Measurements from ENCODE around the gene FOXP2. TPM values are rescaled to one million over a fixed set of nuclear protein-coding genes. Genes with fewer than 3 reads are reported as not detected.

FOXP2 gene
- total RNA-seq, 1 donor from 2014 or later: 10.1 TPM

GRCh38 chr7:114703677-114704076 is 289.1 kb downstream of the FOXP2 start:
- intact Hi-C loops (cut with DNase I): no loop called here

GRCh38 chr7:114708646-114709045 is 294.0 kb downstream of the FOXP2 start:
- intact Hi-C loops (cut with DNase I): no loop called here
- ATAC-seq (no peak), DNase-seq (no peak)

More at GRCh38 chr7:114703677-114704076, 289.1 kb downstream of the FOXP2 start:
- no peak overlapping the region for H3K4me3 ChIP-seq
- H3K9me3 ChIP-seq: no peaks in the 10 kb centered on the region
- H3K4me1 ChIP-seq: no peaks in the 10 kb centered on the region
- ATAC-seq: no peak
- no peak overlapping the region for H3K27ac ChIP-seq
- no peaks in the 10 kb centered on the region for H3K36me3 ChIP-seq
- H3K27me3 ChIP-seq (ENCODE audit: low read depth): no peaks in the 10 kb centered on the region
- no peak for DNase-seq
- TF ChIP-seq, protein P1, sequence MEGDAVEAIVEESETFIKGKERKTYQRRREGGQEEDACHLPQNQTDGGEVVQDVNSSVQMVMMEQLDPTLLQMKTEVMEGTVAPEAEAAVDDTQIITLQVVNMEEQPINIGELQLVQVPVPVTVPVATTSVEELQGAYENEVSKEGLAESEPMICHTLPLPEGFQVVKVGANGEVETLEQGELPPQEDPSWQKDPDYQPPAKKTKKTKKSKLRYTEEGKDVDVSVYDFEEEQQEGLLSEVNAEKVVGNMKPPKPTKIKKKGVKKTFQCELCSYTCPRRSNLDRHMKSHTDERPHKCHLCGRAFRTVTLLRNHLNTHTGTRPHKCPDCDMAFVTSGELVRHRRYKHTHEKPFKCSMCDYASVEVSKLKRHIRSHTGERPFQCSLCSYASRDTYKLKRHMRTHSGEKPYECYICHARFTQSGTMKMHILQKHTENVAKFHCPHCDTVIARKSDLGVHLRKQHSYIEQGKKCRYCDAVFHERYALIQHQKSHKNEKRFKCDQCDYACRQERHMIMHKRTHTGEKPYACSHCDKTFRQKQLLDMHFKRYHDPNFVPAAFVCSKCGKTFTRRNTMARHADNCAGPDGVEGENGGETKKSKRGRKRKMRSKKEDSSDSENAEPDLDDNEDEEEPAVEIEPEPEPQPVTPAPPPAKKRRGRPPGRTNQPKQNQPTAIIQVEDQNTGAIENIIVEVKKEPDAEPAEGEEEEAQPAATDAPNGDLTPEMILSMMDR (IDR thresholded peaks at IDR 0.05): no peak

DNA sequence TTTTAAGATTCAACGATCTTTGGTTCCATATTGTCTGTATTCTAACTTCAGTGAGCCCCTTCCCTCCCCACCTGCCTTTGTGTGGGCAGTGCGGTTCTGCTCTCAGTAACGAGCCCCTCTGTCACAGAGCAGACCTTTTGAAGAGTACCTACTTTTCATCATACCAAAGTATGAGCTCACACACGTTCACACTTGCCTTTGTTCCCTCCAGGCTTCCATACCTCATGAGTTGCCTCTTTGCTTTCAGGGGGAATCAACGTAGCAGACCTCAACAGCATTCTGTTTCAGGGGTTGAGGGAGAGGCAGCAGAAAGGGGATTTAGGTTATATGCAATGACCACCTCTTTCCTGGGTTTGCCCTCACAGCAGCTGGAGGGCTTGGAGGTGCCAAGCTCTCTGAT is 295.9 kb downstream of the FOXP2 start:
- H3K36me3 ChIP-seq: no peaks in the 10 kb centered on the region
- no peaks in the 10 kb centered on the region for H3K27me3 ChIP-seq (ENCODE audit: low read depth)
- ATAC-seq (no peak), DNase-seq (no peak)
- H3K4me1 ChIP-seq: no peaks in the 10 kb centered on the region
- intact Hi-C loops (cut with DNase I): no loop called here
- no peaks in the 10 kb centered on the region for H3K9me3 ChIP-seq
- H3K4me3 ChIP-seq: no peak overlapping the region
- TF ChIP-seq, protein P1 (IDR thresholded peaks at IDR 0.05): no peak
- H3K27ac ChIP-seq: no peak overlapping the region

More at GRCh38 chr7:114708646-114709045, 294.0 kb downstream of the FOXP2 start:
- Histone ChIP-seq H3K27me3 (ENCODE audit: low read depth) (no peaks in the 10 kb centered on the region), H3K4me3 (no peak overlapping the region), H3K36me3 (no peaks in the 10 kb centered on the region), H3K4me1 (no peaks in the 10 kb centered on the region), H3K9me3 (no peaks in the 10 kb centered on the region), H3K27ac (no peak overlapping the region)
- TF ChIP-seq, protein P1 (IDR thresholded peaks at IDR 0.05): no peak

DNA sequence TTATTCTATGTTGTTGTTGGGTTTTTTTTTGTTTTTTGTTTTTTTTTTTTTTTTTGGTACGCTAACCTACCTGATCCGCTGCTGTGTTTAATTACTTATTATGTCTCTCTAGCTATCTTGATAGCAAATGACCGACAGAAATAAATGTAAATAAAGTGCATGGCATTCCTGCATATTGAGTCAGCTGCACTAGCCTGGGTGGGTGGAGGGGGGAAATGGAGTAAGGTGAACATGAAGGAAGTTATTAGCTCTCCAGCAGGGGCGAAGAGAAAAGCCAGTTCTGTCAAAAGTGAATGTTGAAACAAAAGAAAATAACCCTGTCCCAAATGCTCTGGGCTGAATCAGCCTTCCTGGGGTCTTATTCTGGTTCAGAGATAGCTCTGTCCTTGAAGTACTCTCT is 296.6 kb downstream of the FOXP2 start:
- TF ChIP-seq, protein P1 (IDR thresholded peaks at IDR 0.05): no peak
- no peak for ATAC-seq
- H3K27me3 ChIP-seq (ENCODE audit: low read depth): no peaks in the 10 kb centered on the region
- no peaks in the 10 kb centered on the region for H3K36me3 ChIP-seq
- H3K9me3 ChIP-seq: no peaks in the 10 kb centered on the region
- H3K27ac ChIP-seq: no peak overlapping the region
- no peaks in the 10 kb centered on the region for H3K4me1 ChIP-seq
- intact Hi-C loops (cut with DNase I): no loop called here
- no peak overlapping the region for H3K4me3 ChIP-seq
- no peak for DNase-seq

- ATAC-seq: no peak
- intact Hi-C loops (cut with DNase I): no loop called here
- DNase-seq: no peak
- TF ChIP-seq, protein P1 (IDR thresholded peaks at IDR 0.05): no peak
- no peaks in the 10 kb centered on the region for H3K27me3 ChIP-seq (ENCODE audit: low read depth)
- no peaks in the 10 kb centered on the region for H3K9me3 ChIP-seq
- H3K27ac ChIP-seq: no peak overlapping the region
- H3K4me1 ChIP-seq: no peaks in the 10 kb centered on the region
- no peaks in the 10 kb centered on the region for H3K36me3 ChIP-seq
- H3K4me3 ChIP-seq: no peak overlapping the region
Measured at GRCh38 chr7:114715907-114716306, 301.3 kb downstream of the FOXP2 start.

DNA sequence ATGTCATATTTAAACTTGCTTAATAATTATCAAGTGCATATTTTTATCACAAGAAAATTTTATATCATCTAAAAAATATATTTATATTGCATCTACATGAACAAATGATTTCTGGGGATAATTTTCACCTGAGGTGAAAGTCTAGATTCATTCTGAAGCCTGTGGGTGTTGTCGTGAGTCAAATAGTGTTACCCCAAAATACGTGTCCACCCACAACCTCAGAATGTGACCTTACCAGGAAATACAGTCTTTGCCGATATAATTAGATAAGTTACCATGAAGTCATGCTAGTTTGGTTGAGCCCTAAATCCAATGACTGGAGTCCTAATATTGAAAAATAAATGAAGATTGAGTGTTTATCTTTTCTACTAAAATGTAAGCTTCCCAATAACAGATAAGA is 304.2 kb downstream of the FOXP2 start:
- Histone ChIP-seq H3K4me1 (no peaks in the 10 kb centered on the region), H3K36me3 (no peaks in the 10 kb centered on the region), H3K4me3 (no peak overlapping the region), H3K27ac (no peak overlapping the region), H3K27me3 (ENCODE audit: low read depth) (no peaks in the 10 kb centered on the region), H3K9me3 (no peaks in the 10 kb centered on the region)
- ATAC-seq: no peak
- DNase-seq: no peak
- TF ChIP-seq, protein P1 (IDR thresholded peaks at IDR 0.05): no peak
- intact Hi-C loops (cut with DNase I): no loop called here

All from lower lobe of right lung (tissue), 2 donors.